ENCODE measurements around the gene BAHCC1.

- no peak for TF ChIP-seq EP300 (IDR thresholded peaks at IDR 0.05)
- no peak for TF ChIP-seq CTCF (IDR thresholded peaks at IDR 0.05)
- TF ChIP-seq POLR2A (IDR thresholded peaks at IDR 0.05) = no peak
Observed at GRCh38 chr17:81354252-81354953, 40.9 kb upstream of the BAHCC1 start.
